GM19023 (cell line): ENCODE results near the gene TRIO.
"Not testable (repeated sequence)": the region's sequence is repeated elsewhere in the genome, so short reads cannot be mapped to it uniquely, and the experiment has no call there.

Source experiments
- ATAC-seq: cut with Tn5 transposase; IDR thresholded peaks from one replicate; pipeline ENCODE4 v1.9.1; 2021; ENCODE audit warnings: mild to moderate bottlenecking, moderate library complexity; ENCODE audit not compliant: unreplicated experiment

The TRIO gene

GRCh38 chr5:14516901-14517300 lies 373.8 kb downstream of the TRIO start:
- no peak for ATAC-seq

GRCh38 chr5:14518638-14519037 lies 375.5 kb downstream of the TRIO start:
- ATAC-seq, result no peak

- no peak for ATAC-seq
These were observed 378.6 kb downstream of the TRIO start for GRCh38 chr5:14521748-14522147.

- ATAC-seq, result no peak
These were observed 379.6 kb downstream of the TRIO start for GRCh38 chr5:14522721-14523120.

GRCh38 chr5:14523243-14524034 lies 380.3 kb downstream of the TRIO start:
- no peak for ATAC-seq

DNA sequence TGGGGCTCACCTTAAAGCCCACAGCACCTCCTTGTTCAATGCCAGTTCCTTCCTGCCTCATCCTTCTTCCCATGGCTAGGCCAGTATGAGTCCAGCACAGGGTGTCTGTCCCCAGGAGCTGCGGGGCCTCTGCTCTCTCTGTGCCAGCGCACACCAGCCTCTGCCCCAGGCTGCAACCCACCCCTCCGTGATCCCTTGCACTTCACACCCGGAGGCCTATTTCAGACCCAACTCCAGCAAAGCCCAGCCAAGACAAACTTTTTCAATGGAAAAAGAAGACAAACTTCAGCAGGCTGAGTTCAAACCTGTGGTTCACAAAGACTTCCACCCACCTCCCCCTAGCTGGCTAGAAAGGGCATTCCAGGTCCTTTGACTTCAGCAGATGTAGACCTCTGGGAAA lies 382.3 kb downstream of the TRIO start:
- ATAC-seq, result no peak

GRCh38 chr5:14526493-14526892 lies 383.4 kb downstream of the TRIO start:
- no peak for ATAC-seq

GRCh38 chr5:14528115-14528514 lies 385.0 kb downstream of the TRIO start:
- ATAC-seq, result no peak

DNA sequence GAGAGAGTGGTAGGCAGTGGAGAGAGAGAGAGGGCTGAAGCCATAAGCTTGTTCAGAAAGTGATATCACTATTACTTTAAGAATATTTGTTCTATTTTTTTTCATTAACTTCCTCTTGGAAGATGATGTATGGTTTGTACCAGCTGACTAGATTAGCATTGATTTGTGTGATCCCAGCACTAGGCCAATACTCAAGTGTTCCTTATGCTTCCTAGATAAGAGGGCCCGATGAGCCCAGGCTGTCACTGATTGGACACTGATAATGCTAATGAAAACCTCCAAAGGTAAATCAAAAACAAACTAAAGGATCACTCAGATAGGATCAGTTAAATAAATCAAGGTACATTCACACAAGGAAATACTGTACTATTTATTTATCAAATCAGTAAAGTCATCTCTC lies 385.8 kb downstream of the TRIO start:
- ATAC-seq, result no peak

GRCh38 chr5:14531668-14532067 lies 388.5 kb downstream of the TRIO start:
- no peak for ATAC-seq

DNA sequence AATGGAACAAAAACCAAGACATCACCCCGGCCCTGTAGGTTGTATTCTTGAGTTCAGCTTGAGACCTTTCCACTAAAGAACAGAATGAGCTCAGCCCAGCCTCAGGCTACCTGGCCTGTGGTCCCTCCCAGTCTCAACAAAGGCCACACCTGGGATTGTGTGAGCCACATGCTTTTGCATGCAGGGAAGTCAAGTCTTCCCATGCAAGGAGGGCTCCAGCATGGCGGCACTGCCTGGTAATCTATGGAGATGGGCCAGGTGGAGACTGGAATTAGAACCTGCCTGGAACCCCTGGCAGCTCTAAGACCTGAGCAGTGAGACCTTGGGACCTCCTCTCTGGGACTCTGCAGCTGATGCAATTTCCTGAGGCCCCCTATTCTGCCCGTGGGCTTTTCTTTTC lies 389.0 kb downstream of the TRIO start:
- no peak for ATAC-seq

DNA sequence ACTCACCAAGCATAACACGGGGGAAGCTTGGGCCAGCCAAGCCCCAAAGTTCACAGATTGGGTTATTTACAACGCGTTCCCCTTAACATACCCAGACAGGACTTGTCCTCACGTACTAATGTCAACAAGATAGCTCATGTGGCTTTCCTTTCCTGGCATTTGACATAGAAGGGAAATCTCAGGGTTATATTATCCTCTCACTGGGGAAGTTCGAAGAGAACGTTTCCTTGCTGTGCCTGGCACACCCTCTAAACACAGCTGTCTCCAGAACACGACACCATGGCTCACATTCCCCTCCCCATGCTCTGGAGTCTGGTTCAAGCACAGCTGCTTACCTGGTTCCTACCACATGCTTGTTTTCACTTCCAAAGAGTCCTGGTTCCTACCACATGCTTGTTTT lies 391.6 kb downstream of the TRIO start:
- ATAC-seq, result no peak

DNA sequence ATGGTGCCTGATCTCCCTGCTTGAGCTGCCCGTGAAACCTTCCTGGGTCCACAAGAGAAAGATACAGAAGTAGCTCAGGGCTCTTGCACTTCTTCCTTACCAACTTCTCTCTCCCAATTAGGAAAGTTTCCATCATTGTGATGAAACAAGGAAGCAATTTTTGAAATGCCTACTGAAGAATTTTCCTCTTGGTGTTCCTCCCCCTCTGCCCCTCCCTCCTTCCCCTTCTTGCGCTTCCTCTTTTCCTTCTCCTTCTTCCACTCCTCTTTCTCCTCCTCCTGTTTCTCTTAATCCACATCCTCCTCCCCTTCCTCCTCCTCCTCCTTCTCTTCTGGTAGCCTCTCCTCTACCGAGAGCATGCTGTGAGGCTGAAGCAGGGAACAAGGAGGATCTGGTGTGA lies 402.2 kb downstream of the TRIO start:
- no peak for ATAC-seq

DNA sequence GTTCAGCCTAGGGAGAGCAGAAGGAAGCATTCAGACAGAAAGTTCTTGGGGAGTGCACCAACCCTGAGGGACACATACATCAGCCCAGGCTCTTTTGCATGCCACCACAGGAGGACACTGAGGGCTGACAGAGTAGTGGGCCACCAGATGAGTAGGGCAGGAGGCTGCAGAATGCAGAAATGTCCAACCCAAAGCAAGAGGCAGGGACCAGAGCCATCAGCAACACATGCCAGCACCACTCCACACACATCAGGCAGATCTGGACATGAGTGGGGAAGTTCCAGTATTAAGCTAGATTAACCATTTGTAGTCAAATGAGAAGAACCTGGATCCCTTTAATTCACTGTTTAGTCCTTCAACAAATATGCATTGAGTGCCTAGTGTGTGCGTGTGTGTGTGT lies 402.7 kb downstream of the TRIO start:
- ATAC-seq, result no peak

DNA sequence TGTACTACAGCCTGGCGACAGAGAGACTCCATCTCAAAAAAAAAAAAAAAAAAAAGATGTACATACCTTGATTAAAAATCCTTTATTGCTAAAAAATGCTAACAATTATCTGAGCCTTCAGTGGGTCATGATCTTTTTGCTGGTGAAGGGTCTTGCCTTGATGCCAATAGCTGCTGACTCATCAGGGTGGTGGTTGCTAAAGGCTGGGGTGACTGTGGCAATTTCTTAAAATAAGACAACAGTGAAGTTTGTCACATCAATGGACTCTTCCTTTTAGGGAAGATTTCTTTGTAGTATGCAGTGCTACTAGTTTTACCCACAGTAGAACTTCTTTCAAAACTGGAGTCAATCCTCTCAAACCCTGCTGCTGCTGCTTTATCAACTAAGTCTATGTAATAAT lies 404.5 kb downstream of the TRIO start:
- no peak for ATAC-seq

- ATAC-seq, result no peak
These were observed 408.1 kb downstream of the TRIO start for GRCh38 chr5:14551211-14551610.

DNA sequence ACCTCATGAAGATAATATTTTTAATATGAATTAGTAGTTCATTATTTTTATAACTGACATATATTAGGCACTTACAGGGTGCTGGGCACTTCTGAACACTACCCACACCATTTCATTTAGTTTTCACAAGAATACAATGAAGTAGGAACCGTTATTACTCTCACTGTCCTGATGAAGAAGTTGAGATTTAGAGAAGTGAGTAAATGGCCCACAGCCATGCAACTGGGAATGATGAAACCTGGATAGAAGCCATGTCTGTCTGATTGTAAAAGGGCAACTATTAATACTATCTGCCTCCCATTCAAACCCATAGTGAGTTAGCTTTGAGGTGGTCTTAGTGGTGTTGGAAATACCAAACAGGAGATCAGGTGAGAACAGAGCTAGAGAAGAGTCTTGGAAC lies 408.9 kb downstream of the TRIO start:
- ATAC-seq, result no peak

DNA sequence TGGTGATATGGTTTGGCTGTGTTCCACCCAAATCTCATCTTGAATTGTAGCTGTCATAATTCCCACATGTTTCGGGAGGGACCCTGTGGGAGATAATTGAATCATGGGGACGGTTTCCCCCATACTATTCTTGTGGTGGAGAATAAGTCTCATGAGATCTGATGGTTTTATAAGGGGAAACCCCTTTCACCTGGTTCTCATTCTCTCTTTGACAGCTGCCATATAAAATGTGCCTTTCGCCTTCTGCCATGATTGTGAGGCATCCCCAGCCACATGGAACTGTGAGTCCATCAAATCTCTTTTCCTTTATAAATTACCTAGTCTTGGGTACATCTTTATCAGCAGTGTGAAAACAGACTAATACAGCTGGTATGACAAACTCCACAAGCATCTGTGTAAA lies 411.1 kb downstream of the TRIO start:
- not testable (repeated sequence) for ATAC-seq

- no peak for ATAC-seq
These were observed 412.9 kb downstream of the TRIO start for GRCh38 chr5:14556015-14556414.

- ATAC-seq, result no peak
These were observed 414.1 kb downstream of the TRIO start for GRCh38 chr5:14557203-14557770.

DNA sequence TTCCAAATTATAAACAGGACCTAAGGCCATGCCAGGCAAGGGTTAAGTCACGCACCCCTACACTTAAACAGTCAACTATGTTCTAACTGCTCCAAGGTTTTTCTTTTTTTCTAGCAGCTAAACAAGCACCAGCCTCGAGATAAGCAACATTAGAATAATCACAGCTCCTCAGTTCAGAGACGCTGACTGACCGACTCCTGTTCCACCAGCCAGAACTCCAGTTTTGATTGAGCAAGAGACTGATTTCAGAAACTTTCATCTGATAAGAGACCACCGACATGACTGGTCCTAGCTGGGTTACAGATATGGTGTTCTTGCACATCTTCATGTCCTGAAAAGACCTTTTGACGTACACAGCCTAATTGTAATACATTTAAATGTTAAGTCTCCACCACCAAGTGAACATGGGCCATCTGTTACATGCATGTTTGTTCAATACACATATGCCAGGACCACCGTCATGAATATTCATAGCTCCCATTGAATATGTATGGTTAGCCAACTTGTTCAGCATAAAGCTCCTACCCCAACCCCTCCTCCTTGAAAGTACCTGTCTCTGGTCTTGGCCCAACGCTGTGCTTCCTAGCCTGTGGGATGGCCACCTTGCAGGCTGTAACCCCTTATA lies 414.8 kb downstream of the TRIO start:
- no peak for ATAC-seq
